ENCODE results near the gene CETN3.
"Not testable (repeated sequence)": the region's sequence is repeated elsewhere in the genome, so short reads cannot be mapped to it uniquely, and the experiment has no call there.

Gene CETN3

DNA sequence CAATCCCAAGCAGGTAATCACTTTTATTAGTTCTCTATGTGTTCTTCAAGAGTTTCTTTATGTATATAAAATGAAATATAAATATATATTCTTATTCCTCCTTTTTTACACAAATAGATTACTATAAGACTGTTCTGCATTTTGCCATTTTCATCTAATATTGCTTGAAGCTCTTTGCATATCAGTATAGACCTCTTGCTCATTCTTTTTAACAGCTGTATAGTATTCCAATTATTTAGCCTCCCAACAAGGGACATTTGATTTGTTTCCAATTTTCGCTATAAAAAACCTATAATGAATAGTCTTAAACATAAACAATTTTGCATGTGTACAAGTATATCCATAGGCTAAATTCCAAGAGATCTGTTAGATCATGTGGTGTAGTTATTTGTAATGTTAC lies 25.2 kb downstream of the CETN3 start:
- FAIRE-seq, result no peak
- no peak for DNase-seq (ENCODE audit: insufficient read length, low spot score)
- TF ChIP-seq, protein P1, sequence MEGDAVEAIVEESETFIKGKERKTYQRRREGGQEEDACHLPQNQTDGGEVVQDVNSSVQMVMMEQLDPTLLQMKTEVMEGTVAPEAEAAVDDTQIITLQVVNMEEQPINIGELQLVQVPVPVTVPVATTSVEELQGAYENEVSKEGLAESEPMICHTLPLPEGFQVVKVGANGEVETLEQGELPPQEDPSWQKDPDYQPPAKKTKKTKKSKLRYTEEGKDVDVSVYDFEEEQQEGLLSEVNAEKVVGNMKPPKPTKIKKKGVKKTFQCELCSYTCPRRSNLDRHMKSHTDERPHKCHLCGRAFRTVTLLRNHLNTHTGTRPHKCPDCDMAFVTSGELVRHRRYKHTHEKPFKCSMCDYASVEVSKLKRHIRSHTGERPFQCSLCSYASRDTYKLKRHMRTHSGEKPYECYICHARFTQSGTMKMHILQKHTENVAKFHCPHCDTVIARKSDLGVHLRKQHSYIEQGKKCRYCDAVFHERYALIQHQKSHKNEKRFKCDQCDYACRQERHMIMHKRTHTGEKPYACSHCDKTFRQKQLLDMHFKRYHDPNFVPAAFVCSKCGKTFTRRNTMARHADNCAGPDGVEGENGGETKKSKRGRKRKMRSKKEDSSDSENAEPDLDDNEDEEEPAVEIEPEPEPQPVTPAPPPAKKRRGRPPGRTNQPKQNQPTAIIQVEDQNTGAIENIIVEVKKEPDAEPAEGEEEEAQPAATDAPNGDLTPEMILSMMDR (IDR thresholded peaks at IDR 0.05; ENCODE audit: insufficient read depth, missing control alignments), result no peak

DNA sequence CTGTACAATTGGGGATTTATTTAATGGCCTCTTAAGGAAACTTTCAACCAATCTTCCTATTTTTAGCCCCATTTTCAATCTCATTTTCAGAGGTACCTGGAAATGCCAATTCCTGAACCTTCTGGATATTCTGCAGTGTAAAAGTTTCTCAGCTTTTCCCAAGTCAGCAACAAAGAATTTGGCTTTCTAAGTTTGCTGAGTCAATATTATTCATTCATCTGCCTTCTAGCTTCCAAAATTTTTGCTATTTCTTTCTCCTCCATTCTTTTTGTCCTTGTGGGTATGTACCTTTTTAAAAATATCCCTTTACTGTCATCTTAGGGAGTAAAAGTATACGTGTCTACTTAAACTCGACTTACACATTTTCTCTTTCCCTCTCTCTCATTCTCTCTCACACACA lies 25.7 kb downstream of the CETN3 start:
- DNase-seq (ENCODE audit: insufficient read length, low spot score) (no peak), FAIRE-seq (no peak)
- TF ChIP-seq, protein P1 (IDR thresholded peaks at IDR 0.05; ENCODE audit: insufficient read depth, missing control alignments), result no peak

DNA sequence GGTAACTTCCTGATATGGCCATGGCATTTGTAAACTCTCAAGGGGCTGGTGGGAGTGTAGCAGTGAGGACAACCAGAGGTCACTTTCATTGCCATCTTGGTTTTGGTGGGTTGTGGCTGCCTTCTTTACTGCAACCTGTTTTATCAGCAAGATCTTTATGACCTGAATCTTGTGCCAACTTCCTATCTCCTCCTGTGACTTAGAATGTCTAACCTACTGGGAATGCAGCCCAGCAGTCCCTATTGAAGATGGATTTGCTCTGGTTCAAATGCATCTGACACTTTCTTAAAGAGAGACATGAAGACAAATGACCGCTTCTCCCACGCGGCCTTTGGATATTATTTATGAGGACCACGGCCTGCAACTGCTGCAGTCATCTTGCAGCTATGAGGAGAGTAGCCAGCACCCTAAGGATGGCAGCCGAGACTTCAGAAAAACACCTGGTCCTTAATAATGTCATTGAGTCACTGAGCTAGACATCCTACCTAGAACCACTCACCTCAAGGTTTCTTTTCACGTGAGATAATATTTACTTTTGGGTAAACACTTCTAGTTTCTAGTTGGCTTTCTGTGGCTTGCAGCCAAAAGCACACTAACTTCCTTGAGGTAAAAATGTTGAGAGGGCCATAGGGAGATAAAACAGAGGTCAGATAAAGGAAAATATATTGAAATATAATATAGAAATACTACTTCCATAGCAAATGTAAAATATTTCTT lies 28.2 kb downstream of the CETN3 start:
- FAIRE-seq, result no peak
- TF ChIP-seq, protein P1 (IDR thresholded peaks at IDR 0.05; ENCODE audit: insufficient read depth, missing control alignments), result no peak
- no peak for DNase-seq (ENCODE audit: insufficient read length, low spot score)

DNA sequence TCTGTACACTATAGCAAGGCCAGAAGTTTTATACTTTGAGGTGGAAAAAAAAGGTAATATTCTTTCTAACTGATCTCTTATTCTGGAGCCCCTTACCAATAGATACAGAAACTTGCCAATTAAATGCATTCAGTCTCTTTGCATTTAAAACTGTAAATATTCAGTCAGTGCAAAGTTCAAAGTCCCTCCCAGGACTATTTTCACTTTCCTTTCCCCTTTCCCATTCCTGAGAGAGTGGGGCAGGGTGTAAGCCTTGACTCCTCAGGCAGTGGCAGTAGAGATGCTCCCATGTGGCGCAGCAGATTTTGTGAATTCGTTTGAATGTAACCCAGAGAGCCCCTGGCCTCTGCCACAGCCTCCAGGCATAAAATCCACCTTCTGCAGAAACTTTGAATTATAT lies 29.9 kb downstream of the CETN3 start:
- FAIRE-seq (no peak), DNase-seq (ENCODE audit: insufficient read length, low spot score) (no peak)
- TF ChIP-seq, protein P1 (IDR thresholded peaks at IDR 0.05; ENCODE audit: insufficient read depth, missing control alignments), result no peak

DNA sequence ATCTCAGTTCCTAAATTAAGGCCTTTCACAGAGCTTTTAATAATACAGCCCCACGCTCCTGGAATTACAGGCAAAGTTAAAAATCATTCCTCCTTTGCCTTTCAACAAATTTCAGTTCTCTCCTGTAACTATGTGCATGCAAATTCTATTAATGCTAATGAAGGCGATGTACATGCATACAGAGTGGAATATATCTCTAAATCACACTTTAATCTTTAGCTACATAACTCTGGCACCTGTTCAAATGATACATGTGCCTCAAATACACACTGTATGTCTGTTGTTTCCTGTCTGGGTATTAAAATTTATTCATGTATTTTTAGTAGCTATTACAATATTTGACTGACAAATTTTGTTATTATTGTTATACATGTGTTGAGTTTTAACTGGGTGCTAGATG lies 30.8 kb downstream of the CETN3 start:
- FAIRE-seq (no peak), DNase-seq (ENCODE audit: insufficient read length, low spot score) (no peak)
- TF ChIP-seq, protein P1 (IDR thresholded peaks at IDR 0.05; ENCODE audit: insufficient read depth, missing control alignments), result no peak

DNA sequence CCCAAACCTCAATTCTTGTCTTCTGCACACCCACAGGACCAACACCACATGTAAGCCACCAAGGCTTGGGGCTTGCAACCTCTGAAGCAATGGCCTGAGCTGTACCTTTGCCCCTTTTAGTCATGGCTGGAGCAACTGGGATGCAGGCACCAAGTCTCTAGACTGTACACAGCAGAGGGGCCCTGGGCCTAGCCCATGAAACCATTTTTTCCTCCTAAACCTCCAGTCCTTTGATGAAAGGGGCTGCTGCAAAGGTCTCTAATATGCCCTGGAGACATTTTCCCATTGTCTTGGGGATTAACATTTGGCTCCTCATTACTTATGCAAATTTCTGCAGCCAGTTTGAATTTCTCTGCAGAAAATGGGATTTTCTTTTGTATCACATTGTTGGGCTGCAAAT lies 38.3 kb downstream of the CETN3 start:
- DNase-seq (ENCODE audit: insufficient read length, low spot score); FAIRE-seq: not testable (repeated sequence)

DNA sequence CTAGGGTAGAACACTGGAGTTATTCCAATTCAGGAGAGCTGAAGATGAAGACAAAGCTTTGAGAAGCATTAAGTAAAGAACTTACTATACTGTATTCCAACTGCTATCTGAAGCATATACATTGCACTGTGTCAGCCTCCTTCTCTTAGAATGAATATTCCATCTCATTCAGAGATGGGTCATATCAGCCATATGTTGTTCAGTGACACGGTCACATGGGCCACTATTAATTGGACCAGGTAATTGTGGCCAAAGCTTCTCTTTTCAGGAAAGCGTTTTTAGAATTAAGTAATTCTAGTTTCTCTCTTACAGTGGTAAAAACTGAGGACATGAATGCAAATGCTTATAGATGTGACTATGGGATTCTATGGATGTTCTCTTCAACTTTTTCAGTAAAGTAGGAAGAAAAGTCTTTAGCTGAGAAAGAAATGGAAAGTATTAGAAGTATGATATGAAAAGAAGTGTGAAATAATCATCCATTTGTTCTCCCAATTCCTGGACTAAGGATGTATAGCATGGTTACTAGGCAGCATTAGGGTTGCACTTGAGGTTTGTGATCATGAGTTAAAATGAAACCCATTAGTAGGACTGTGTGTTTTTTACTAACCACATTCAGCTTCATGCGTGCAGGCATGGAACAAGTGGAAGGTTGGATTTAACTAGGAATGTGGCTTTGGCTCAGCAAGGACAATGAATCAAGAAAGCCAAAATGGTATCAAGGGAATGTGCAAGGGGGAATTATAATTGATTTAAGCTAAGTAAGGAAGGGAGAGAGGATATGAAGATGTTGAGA lies 40.9 kb downstream of the CETN3 start:
- DNase-seq (ENCODE audit: insufficient read length, low spot score), result no peak
- TF ChIP-seq, protein P1 (IDR thresholded peaks at IDR 0.05; ENCODE audit: insufficient read depth, missing control alignments), result no peak
- no peak for FAIRE-seq
